Measurements from ENCODE around the gene SERF2. TPM values are rescaled to one million over a fixed set of nuclear protein-coding genes. Genes with fewer than 3 reads are reported as not detected.
"Not testable (repeated sequence)": the region's sequence is repeated elsewhere in the genome, so short reads cannot be mapped to it uniquely, and the experiment has no call there.

Gene SERF2
- total RNA-seq, 1 donor from 2014 or later, result 681 TPM

- intact Hi-C loops (cut with micrococcal nuclease), result loop anchor here (5.0 to 10.0 kb wide), 7 partner anchors 312 to 1552 kb away; partner anchors contain the start of genes CCNDBP1, CTDSPL2, EIF3J and GANC
Observed at GRCh38 chr15:43826508-43827341, 34.6 kb downstream of the SERF2 start, which contains the start of gene WDR76. WDR76 (plus strand) TSS chr15:43827002; CDS start chr15:43827033, 31 bp downstream.

- intact Hi-C loops (cut with micrococcal nuclease), result loop anchor here (1.0 to 10.0 kb wide), 8 partner anchors 51 to 1553 kb away; partner anchors contain the start of genes CCNDBP1, CTDSPL2, EIF3J and GANC
Observed at GRCh38 chr15:43828061-43828657, 36.0 kb downstream of the SERF2 start.

GRCh38 chr15:43829951-43830540 is 37.9 kb downstream of the SERF2 start:
- intact Hi-C loops (cut with micrococcal nuclease), result loop anchor here (5.0 to 10.0 kb wide), 7 partner anchors 315 to 1555 kb away; partner anchors contain the start of genes CCNDBP1, CTDSPL2, EIF3J and GANC

DNA sequence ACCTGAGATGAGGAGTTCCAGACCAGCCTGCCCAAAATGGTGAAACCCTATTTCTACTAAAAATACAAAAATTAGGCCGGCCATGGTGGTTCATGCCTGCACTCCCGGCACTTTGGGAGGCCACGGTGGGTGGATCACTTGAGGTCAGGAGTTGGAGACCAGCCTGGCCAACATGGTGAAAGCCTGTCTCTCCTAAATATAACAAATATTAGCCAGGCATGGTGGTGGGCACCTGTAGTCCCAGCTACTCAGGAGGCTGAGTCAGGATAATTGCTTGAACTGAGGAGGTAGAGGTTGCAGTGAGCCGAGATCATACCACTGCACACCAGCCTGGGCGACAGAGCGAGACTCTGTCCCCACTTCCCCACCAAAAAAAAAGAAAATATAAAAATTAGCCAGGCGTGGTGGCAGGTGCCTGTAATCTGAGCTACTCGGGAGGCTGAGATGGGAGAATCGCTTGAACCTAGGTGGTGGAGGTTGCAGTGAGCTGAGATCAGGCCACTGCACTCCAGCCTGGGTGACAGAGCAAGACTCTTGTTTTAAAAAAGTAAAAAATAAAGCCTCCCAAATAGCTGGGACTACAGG is 38.7 kb downstream of the SERF2 start:
- intact Hi-C loops (cut with micrococcal nuclease), result not testable (repeated sequence)

DNA sequence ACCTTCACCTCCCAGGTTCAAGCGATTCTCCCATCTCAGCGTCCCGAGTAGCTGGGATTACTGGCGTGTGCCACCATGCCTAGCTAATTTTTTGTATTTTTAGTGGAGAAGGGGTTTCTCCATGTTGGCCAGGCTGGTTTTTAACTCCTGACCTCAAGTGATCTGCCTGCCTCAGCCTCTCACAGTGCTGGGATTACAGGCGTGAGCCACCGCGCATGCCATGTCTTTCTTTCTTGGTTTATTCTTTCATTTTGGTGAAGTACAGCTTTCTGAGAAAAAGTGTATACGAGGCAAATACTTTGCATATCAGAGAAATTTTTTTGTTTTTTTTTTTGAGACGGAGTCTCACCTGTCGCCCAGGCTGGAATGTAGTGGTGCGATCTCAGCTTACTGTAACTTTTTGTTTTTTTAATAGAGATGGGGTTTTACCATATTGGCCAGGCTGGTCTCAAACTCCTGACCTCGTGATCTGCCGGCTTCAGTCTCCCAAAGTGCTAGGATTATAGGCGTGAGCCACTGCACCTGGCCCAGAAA is 39.5 kb downstream of the SERF2 start:
- intact Hi-C loops (cut with micrococcal nuclease), result not testable (repeated sequence)

- intact Hi-C loops (cut with micrococcal nuclease), result not testable (repeated sequence)
Observed at GRCh38 chr15:43832485-43832884, 40.4 kb downstream of the SERF2 start.

DNA sequence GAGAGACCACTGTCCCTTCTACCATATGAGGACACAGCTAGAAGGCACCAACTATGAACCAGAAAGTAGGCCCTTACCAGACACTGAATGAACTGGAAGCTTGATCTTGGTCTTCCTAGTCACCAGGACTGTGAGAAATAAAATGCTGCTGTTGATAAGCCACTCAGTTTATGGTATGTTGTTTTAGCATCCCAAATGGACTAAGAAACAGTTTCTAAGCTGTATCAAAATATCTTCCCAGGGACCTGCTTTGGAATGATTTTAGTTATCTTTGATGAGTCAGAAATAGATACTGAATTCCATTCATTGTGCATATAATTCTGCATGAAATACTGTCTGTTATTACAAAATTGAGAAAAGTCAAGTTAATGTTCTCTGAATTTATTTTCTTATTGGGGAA is 53.3 kb downstream of the SERF2 start:
- intact Hi-C loops (cut with micrococcal nuclease), result no loop called here

Other genes starting within 250 kb of the SERF2 start
- 45.8 and 50.2 TPM in 2 replicates for gene PPIP5K1, start 202.1 kb upstream of the SERF2 start, total RNA-seq
- 0.20 and 0.32 TPM in 2 replicates for gene CKMT1B, start 198.3 kb upstream of the SERF2 start, total RNA-seq
- 0.44 and 0.46 TPM in 2 replicates for gene STRC, start 173.5 kb upstream of the SERF2 start, total RNA-seq
- 7.6 and 9.8 TPM in 2 replicates for gene CATSPER2, start 143.5 kb upstream of the SERF2 start, total RNA-seq
- gene CKMT1A, start 98.5 kb upstream of the SERF2 start, total RNA-seq, result not detected in 2 replicates
- 386 and 411 TPM in 2 replicates for gene PDIA3, start 45.9 kb upstream of the SERF2 start, total RNA-seq
- gene ELL3, start 15.4 kb upstream of the SERF2 start, total RNA-seq, result 0.34 and 1.6 TPM in 2 replicates
- gene SERINC4, start 7.9 kb downstream of the SERF2 start, total RNA-seq, result 0.17 and 0.41 TPM in 2 replicates
- gene HYPK, start 8.3 kb downstream of the SERF2 start, total RNA-seq, result 15.4 and 19.4 TPM in 2 replicates
- gene MFAP1, start 32.4 kb downstream of the SERF2 start, total RNA-seq, result 36.5 and 37.3 TPM in 2 replicates
- gene WDR76, start 34.7 kb downstream of the SERF2 start, total RNA-seq, result 61.4 and 62.9 TPM in 2 replicates

Data from T-helper 1 cell treated with Interleukin-12 subunit alpha and Interleukin-12 subunit beta and Interleukin-4 antibody, amounts not matched to agents 30 ng/mL and 1 ng/mL, for 36 hours (primary cell).